ENCODE data around the gene EXOC3.
"Not testable (repeated sequence)": the region's sequence is repeated elsewhere in the genome, so short reads cannot be mapped to it uniquely, and the experiment has no call there.

EXOC3 gene

GRCh38 chr5:442335-443238 lies at the start of gene EXOC3:
Gene EXOC3 (plus strand): TSS chr5:443176. CDS start chr5:446206, 3,030 bp downstream.
- DNase-seq = peak; percentile 50 to 88

- no peak for DNase-seq
These were observed 49.1 kb upstream of the EXOC3 start for GRCh38 chr5:393846-394275.

- DNase-seq = no peak
These were observed 48.3 kb upstream of the EXOC3 start for GRCh38 chr5:394671-395155.

- DNase-seq = no peak
These were observed 47.6 kb upstream of the EXOC3 start for GRCh38 chr5:395156-395920.

- DNase-seq = no peak
These were observed 47.0 kb upstream of the EXOC3 start for GRCh38 chr5:395921-396530.

- DNase-seq = no peak
These were observed 46.4 kb upstream of the EXOC3 start for GRCh38 chr5:396531-396961.

- not testable (repeated sequence) for DNase-seq
These were observed 44.9 kb upstream of the EXOC3 start for GRCh38 chr5:398141-398474.

- no peak for DNase-seq
These were observed 44.3 kb upstream of the EXOC3 start for GRCh38 chr5:398475-399295.

GRCh38 chr5:399296-400281 lies 43.4 kb upstream of the EXOC3 start:
- DNase-seq = peak; percentile 99

GRCh38 chr5:400282-401145 lies 42.5 kb upstream of the EXOC3 start:
- peak; percentile 90 to 95 for DNase-seq

GRCh38 chr5:401146-402034 lies 41.6 kb upstream of the EXOC3 start:
- DNase-seq = no peak

- DNase-seq = not testable (repeated sequence)
These were observed 40.8 kb upstream of the EXOC3 start for GRCh38 chr5:402219-402614.

GRCh38 chr5:402615-403359 lies 40.2 kb upstream of the EXOC3 start:
- DNase-seq = no peak

GRCh38 chr5:403995-404394 lies 39.0 kb upstream of the EXOC3 start:
- no peak for DNase-seq

- DNase-seq = no peak
These were observed 38.2 kb upstream of the EXOC3 start for GRCh38 chr5:404666-405241.

- no peak for DNase-seq
These were observed 37.6 kb upstream of the EXOC3 start for GRCh38 chr5:405421-405820.

- DNase-seq = no peak
These were observed 36.9 kb upstream of the EXOC3 start for GRCh38 chr5:406041-406440.

GRCh38 chr5:407051-407450 lies 35.9 kb upstream of the EXOC3 start:
- DNase-seq = no peak

Data from NCI-H1930 (cell line).